ENCODE measurements around the gene ENHO.
"Not testable (repeated sequence)": the region's sequence is repeated elsewhere in the genome, so short reads cannot be mapped to it uniquely, and the experiment has no call there.

ENHO gene

GRCh38 chr9:34546102-34546833 is 23.5 kb upstream of the ENHO start:
- POLR2A ChIA-PET = no interaction called here
- H3K27me3 ChIP-seq (replicated peaks in 2 of 5; ENCODE audit: control insufficient read depth in 4 of 5, insufficient read depth in 5 of 5, low read length in 4 of 5) = peaks cover 0 to 17% (median 4%) of the 10 kb centered on the region in 5 experiments
- H3K4me3 ChIP-seq (ENCODE audit: control insufficient read depth in 1 of 7, extremely low read depth in 1 of 7, insufficient read depth in 4 of 7, low read depth in 2 of 7, low read length in 6 of 7) = no peak overlapping the region
- no peaks in the 10 kb centered on the region for H3K4me1 ChIP-seq (ENCODE audit: control extremely low read depth in 1 of 4, control insufficient read depth in 4 of 4, insufficient read depth in 4 of 4, low read length in 3 of 4)
- H3K36me3 ChIP-seq (ENCODE audit: control insufficient read depth in 4 of 4, insufficient read depth in 4 of 4, low read length in 3 of 4) = no peaks in the 10 kb centered on the region
- no peak overlapping the region for H3K27ac ChIP-seq (ENCODE audit: insufficient read depth in 1 of 2, low read depth in 1 of 2, low read length in 2 of 2, poor library complexity in 1 of 2, severe bottlenecking in 2 of 2)
- CTCF ChIA-PET = interaction anchor here (0.6 to 6.7 kb wide), 11 partner anchors 7 to 108 kb away, joined by 3 to 57 read pairs (median 12); partner anchors contain the start of gene ENHO
- DNase-seq = no peak
- WGBS (ENCODE audit: insufficient coverage) = 96% methylated on average over 3 of the region's 7 CpGs
- H3K9me3 ChIP-seq (ENCODE audit: control extremely low read depth in 1 of 5, control insufficient read depth in 4 of 5, insufficient read depth in 2 of 5, low read depth in 1 of 5, low read length in 4 of 5) = no peaks in the 10 kb centered on the region

DNA sequence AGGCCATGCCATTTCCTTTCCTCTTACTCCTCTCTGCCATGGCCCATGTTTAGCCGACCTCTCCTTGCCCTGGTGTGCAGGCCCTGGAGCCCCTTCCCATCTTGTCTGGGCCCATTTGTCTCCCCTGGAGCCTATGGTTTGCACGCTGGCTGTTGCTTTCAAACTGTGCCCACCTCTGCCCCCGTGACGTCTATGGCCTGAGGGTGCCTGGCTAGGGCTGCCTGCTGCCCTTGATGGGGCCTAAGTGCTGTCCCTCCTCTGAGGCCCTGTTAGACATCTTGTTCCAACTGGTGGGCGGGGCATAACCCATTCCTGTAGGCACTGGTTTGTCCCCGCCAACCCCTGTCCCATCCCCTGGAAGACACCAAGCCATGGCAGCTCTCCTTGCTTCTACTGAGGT is 22.7 kb upstream of the ENHO start:
- H3K9me3 ChIP-seq (ENCODE audit: control extremely low read depth in 1 of 5, control insufficient read depth in 4 of 5, insufficient read depth in 2 of 5, low read depth in 1 of 5, low read length in 4 of 5) = no peaks in the 10 kb centered on the region
- ChIA-PET POLR2A (no interaction called here), CTCF (interaction anchor here (0.9 to 3.0 kb wide), 2 partner anchors 10 to 21 kb away, joined by 3 to 12 read pairs; partner anchors contain the start of gene ENHO)
- no peak overlapping the region for H3K27ac ChIP-seq (ENCODE audit: insufficient read depth in 1 of 2, low read depth in 1 of 2, low read length in 2 of 2, poor library complexity in 1 of 2, severe bottlenecking in 2 of 2)
- no peak for DNase-seq
- H3K36me3 ChIP-seq (ENCODE audit: control insufficient read depth in 4 of 4, insufficient read depth in 4 of 4, low read length in 3 of 4) = no peaks in the 10 kb centered on the region
- WGBS (ENCODE audit: insufficient coverage) = 96% methylated on average over 6 of the region's 6 CpGs
- peaks cover 0 to 17% (median 4%) of the 10 kb centered on the region in 5 experiments for H3K27me3 ChIP-seq (replicated peaks in 2 of 5; ENCODE audit: control insufficient read depth in 4 of 5, insufficient read depth in 5 of 5, low read length in 4 of 5)
- H3K4me1 ChIP-seq (ENCODE audit: control extremely low read depth in 1 of 4, control insufficient read depth in 4 of 4, insufficient read depth in 4 of 4, low read length in 3 of 4) = no peaks in the 10 kb centered on the region
- no peak overlapping the region for H3K4me3 ChIP-seq (ENCODE audit: control insufficient read depth in 1 of 7, extremely low read depth in 1 of 7, insufficient read depth in 4 of 7, low read depth in 2 of 7, low read length in 6 of 7)

DNA sequence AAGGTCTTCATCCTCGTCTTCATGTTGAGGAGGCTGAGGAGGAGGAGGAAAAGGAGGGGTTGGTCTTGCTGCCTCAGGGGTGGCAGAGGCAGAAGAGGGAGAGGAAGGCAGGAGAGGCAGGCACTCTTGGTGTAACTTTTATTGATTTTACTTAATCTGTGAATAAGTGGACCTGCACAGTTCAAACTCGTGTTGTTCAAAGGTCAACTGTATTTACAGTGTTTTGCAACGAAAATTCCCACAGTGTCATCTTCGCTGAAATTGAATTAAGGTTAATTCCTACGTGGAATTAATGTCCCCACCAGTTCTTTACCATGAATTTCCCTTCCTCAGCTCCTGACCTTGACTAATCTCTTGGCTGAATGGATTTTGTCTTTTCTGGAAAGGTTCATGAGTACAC is 21.2 kb upstream of the ENHO start:
- ChIA-PET CTCF (interaction anchor here (0.7 to 1.6 kb wide), 4 partner anchors 20 to 107 kb away, joined by 3 to 5 read pairs (median 4); no protein-coding TSS in a partner anchor), POLR2A (no interaction called here)
- no peaks in the 10 kb centered on the region for H3K9me3 ChIP-seq (ENCODE audit: control extremely low read depth in 1 of 5, control insufficient read depth in 4 of 5, insufficient read depth in 2 of 5, low read depth in 1 of 5, low read length in 4 of 5)
- H3K27me3 ChIP-seq (replicated peaks in 2 of 5; ENCODE audit: control insufficient read depth in 4 of 5, insufficient read depth in 5 of 5, low read length in 4 of 5) = peaks cover 0 to 17% (median 2%) of the 10 kb centered on the region in 5 experiments
- H3K4me3 ChIP-seq (ENCODE audit: control insufficient read depth in 1 of 7, extremely low read depth in 1 of 7, insufficient read depth in 4 of 7, low read depth in 2 of 7, low read length in 6 of 7) = no peak overlapping the region
- no peaks in the 10 kb centered on the region for H3K4me1 ChIP-seq (ENCODE audit: control extremely low read depth in 1 of 4, control insufficient read depth in 4 of 4, insufficient read depth in 4 of 4, low read length in 3 of 4)
- DNase-seq = no peak
- WGBS (ENCODE audit: insufficient coverage) = 78% methylated on average over 4 of the region's 5 CpGs
- H3K27ac ChIP-seq (ENCODE audit: insufficient read depth in 1 of 2, low read depth in 1 of 2, low read length in 2 of 2, poor library complexity in 1 of 2, severe bottlenecking in 2 of 2) = no peak overlapping the region
- no peaks in the 10 kb centered on the region for H3K36me3 ChIP-seq (ENCODE audit: control insufficient read depth in 4 of 4, insufficient read depth in 4 of 4, low read length in 3 of 4)

GRCh38 chr9:34541540-34541939 is 18.8 kb upstream of the ENHO start:
- no peaks in the 10 kb centered on the region for H3K9me3 ChIP-seq (ENCODE audit: control extremely low read depth in 1 of 5, control insufficient read depth in 4 of 5, insufficient read depth in 2 of 5, low read depth in 1 of 5, low read length in 4 of 5)
- no peak overlapping the region for H3K27ac ChIP-seq (ENCODE audit: insufficient read depth in 1 of 2, low read depth in 1 of 2, low read length in 2 of 2, poor library complexity in 1 of 2, severe bottlenecking in 2 of 2)
- H3K4me3 ChIP-seq (ENCODE audit: control insufficient read depth in 1 of 7, extremely low read depth in 1 of 7, insufficient read depth in 4 of 7, low read depth in 2 of 7, low read length in 6 of 7) = no peak overlapping the region
- 98% methylated on average over 6 of the region's 7 CpGs for WGBS (ENCODE audit: insufficient coverage)
- no peak for DNase-seq
- H3K4me1 ChIP-seq (ENCODE audit: control extremely low read depth in 1 of 4, control insufficient read depth in 4 of 4, insufficient read depth in 4 of 4, low read length in 3 of 4) = no peaks in the 10 kb centered on the region
- POLR2A ChIA-PET = no interaction called here
- H3K36me3 ChIP-seq (ENCODE audit: control insufficient read depth in 4 of 4, insufficient read depth in 4 of 4, low read length in 3 of 4) = no peaks in the 10 kb centered on the region
- CTCF ChIA-PET = no interaction called here
- H3K27me3 ChIP-seq (replicated peaks in 2 of 5; ENCODE audit: control insufficient read depth in 4 of 5, insufficient read depth in 5 of 5, low read length in 4 of 5) = peaks cover 0 to 13% (median 6%) of the 10 kb centered on the region in 5 experiments

- POLR2A ChIA-PET = no interaction called here
Observed at GRCh38 chr9:34540827-34541226, 18.0 kb upstream of the ENHO start.

DNA sequence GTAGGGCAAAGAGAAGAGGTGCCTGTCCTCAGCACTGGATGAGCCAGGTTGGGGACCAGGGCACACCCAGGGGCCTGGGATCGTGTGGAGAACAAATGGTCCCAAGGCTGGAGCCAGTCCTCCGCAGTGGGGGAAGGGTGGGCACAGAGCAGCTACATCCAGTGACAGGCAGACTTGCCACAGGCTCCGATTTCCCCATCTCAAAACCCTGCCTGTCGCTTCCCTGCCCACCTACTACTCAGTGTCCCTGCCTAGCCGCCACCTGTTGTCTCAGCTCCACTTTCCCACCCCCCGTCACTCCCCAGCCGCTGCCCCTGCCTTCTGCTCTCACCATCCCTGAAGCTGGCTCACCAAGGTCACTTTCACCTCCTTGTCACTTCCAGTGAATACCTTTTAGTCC is 13.9 kb upstream of the ENHO start:
- CTCF ChIA-PET = interaction anchor here (1.3 to 1.9 kb wide), 2 partner anchors 11 to 64 kb away, joined by 3 to 5 read pairs; no protein-coding TSS in a partner anchor
- 85% methylated on average over 7 of the region's 7 CpGs for WGBS (ENCODE audit: insufficient coverage)
- no peak for DNase-seq
- POLR2A ChIA-PET = no interaction called here
- no peak overlapping the region for H3K27ac ChIP-seq (ENCODE audit: insufficient read depth in 1 of 2, low read depth in 1 of 2, low read length in 2 of 2, poor library complexity in 1 of 2, severe bottlenecking in 2 of 2)
- peaks cover 0 to 4% (median 2%) of the 10 kb centered on the region in 5 experiments for H3K9me3 ChIP-seq (ENCODE audit: control extremely low read depth in 1 of 5, control insufficient read depth in 4 of 5, insufficient read depth in 2 of 5, low read depth in 1 of 5, low read length in 4 of 5)
- H3K27me3 ChIP-seq (replicated peaks in 2 of 5; ENCODE audit: control insufficient read depth in 4 of 5, insufficient read depth in 5 of 5, low read length in 4 of 5) = peaks cover 0 to 16% (median 6%) of the 10 kb centered on the region in 5 experiments
- H3K36me3 ChIP-seq (ENCODE audit: control insufficient read depth in 4 of 4, insufficient read depth in 4 of 4, low read length in 3 of 4) = no peaks in the 10 kb centered on the region
- H3K4me3 ChIP-seq (ENCODE audit: control insufficient read depth in 1 of 7, extremely low read depth in 1 of 7, insufficient read depth in 4 of 7, low read depth in 2 of 7, low read length in 6 of 7) = no peak overlapping the region
- no peaks in the 10 kb centered on the region for H3K4me1 ChIP-seq (ENCODE audit: control extremely low read depth in 1 of 4, control insufficient read depth in 4 of 4, insufficient read depth in 4 of 4, low read length in 3 of 4)

More at GRCh38 chr9:34540827-34541226, 18.0 kb upstream of the ENHO start:
- no peak for DNase-seq
- Histone ChIP-seq H3K4me3 (ENCODE audit: control insufficient read depth in 1 of 7, extremely low read depth in 1 of 7, insufficient read depth in 4 of 7, low read depth in 2 of 7, low read length in 6 of 7) (no peak overlapping the region), H3K27me3 (replicated peaks in 2 of 5; ENCODE audit: control insufficient read depth in 4 of 5, insufficient read depth in 5 of 5, low read length in 4 of 5) (peaks cover 0 to 16% (median 6%) of the 10 kb centered on the region in 5 experiments), H3K9me3 (ENCODE audit: control extremely low read depth in 1 of 5, control insufficient read depth in 4 of 5, insufficient read depth in 2 of 5, low read depth in 1 of 5, low read length in 4 of 5) (no peaks in the 10 kb centered on the region), H3K27ac (ENCODE audit: insufficient read depth in 1 of 2, low read depth in 1 of 2, low read length in 2 of 2, poor library complexity in 1 of 2, severe bottlenecking in 2 of 2) (no peak overlapping the region), H3K4me1 (ENCODE audit: control extremely low read depth in 1 of 4, control insufficient read depth in 4 of 4, insufficient read depth in 4 of 4, low read length in 3 of 4) (no peaks in the 10 kb centered on the region), H3K36me3 (ENCODE audit: control insufficient read depth in 4 of 4, insufficient read depth in 4 of 4, low read length in 3 of 4) (no peaks in the 10 kb centered on the region)
- 17% methylated on average over 1 of the region's 2 CpGs for WGBS (ENCODE audit: insufficient coverage)
- CTCF ChIA-PET = interaction anchor here (0.6 to 1.4 kb wide), 2 partner anchors 9 to 370 kb away, joined by 3 read pairs; no protein-coding TSS in a partner anchor

DNA sequence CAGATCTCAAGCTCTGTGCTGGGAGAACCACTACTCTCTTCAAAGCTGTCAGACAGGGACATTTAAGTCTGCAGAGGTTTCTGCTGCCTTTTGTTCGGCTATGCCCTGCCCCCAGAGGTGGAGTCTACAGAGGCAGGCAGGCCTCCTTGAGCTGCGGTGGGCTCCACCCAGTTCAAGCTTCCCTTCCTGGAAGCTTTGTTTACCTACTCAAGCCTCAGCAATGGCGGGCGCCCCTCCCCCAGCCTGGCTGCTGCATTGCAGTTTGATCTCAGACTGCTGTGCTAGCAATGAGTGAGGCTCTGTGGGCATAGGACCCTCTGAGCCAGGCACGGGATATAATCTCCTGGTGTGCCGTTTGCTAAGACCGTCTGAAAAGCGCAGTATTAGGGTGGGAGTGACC is 9.3 kb upstream of the ENHO start:
- peaks cover 0 to 16% (median 4%) of the 10 kb centered on the region in 5 experiments for H3K27me3 ChIP-seq (replicated peaks in 2 of 5; ENCODE audit: control insufficient read depth in 4 of 5, insufficient read depth in 5 of 5, low read length in 4 of 5)
- WGBS (ENCODE audit: insufficient coverage) = 95% methylated on average over 7 of the region's 8 CpGs
- H3K36me3 ChIP-seq (ENCODE audit: control insufficient read depth in 4 of 4, insufficient read depth in 4 of 4, low read length in 3 of 4); H3K4me3 ChIP-seq (ENCODE audit: control insufficient read depth in 1 of 7, extremely low read depth in 1 of 7, insufficient read depth in 4 of 7, low read depth in 2 of 7, low read length in 6 of 7); DNase-seq; H3K27ac ChIP-seq (ENCODE audit: insufficient read depth in 1 of 2, low read depth in 1 of 2, low read length in 2 of 2, poor library complexity in 1 of 2, severe bottlenecking in 2 of 2); POLR2A ChIA-PET; H3K9me3 ChIP-seq (ENCODE audit: control extremely low read depth in 1 of 5, control insufficient read depth in 4 of 5, insufficient read depth in 2 of 5, low read depth in 1 of 5, low read length in 4 of 5); H3K4me1 ChIP-seq (ENCODE audit: control extremely low read depth in 1 of 4, control insufficient read depth in 4 of 4, insufficient read depth in 4 of 4, low read length in 3 of 4): not testable (repeated sequence)
- CTCF ChIA-PET = interaction anchor here (1.5 kb wide), 1 partner anchor 102 kb away, joined by 3 read pairs; no protein-coding TSS in a partner anchor

All from common myeloid progenitor, CD34-positive (primary cell).